ENCODE data around the gene RNF215. TPM values are rescaled to one million over a fixed set of nuclear protein-coding genes. Genes with fewer than 3 reads are reported as not detected.
A peak's percentile ranks its signal among the peaks of the same experiment; 100 is the strongest.

The RNF215 gene
- total RNA-seq, 4 donors from 2014 or later, result 8.6 to 28.9 (median 13.0) TPM

GRCh38 chr22:30398685-30399680 is 11.8 kb upstream of the RNF215 start:
- DNase-seq, result no peak
- peaks cover 0 to 10% (median 0%) of the 10 kb centered on the region in 3 donors for H3K36me3 ChIP-seq
- peaks cover 0 to 35% (median 10%) of the 10 kb centered on the region in 4 donors for H3K4me1 ChIP-seq
- H3K4me3 ChIP-seq, result peak overlapping the region in 2 of 4 donors; percentile 86
- H3K27me3 ChIP-seq, result no peaks in the 10 kb centered on the region
- H3K27ac ChIP-seq, result no peak overlapping the region
- TF ChIP-seq CTCF (IDR thresholded peaks at IDR 0.05), result no peak
- TF ChIP-seq POLR2A (IDR thresholded peaks at IDR 0.05), result no peak
- H3K9me3 ChIP-seq, result no peaks in the 10 kb centered on the region

- Histone ChIP-seq H3K27me3 (no peaks in the 10 kb centered on the region), H3K36me3 (peaks cover 0 to 7% (median 0%) of the 10 kb centered on the region in 3 donors), H3K27ac (peak overlapping the region; percentile 51 to 77 (median 69)), H3K9me3 (no peaks in the 10 kb centered on the region), H3K4me3 (peak overlapping the region; percentile 53 to 86 (median 77)), H3K4me1 (peaks cover 0 to 35% (median 10%) of the 10 kb centered on the region in 4 donors)
- TF ChIP-seq CTCF (IDR thresholded peaks at IDR 0.05), result no peak
- TF ChIP-seq POLR2A (IDR thresholded peaks at IDR 0.05), result no peak
- no peak for DNase-seq
These were observed 10.7 kb upstream of the RNF215 start for GRCh38 chr22:30397656-30398635.

GRCh38 chr22:30396871-30397655 is 9.9 kb upstream of the RNF215 start, which contains the start of gene SEC14L2:
TSS of gene SEC14L2 (plus strand) at chr22:30397018. CDS start at chr22:30397117, 99 bp downstream.
- H3K4me3 ChIP-seq, result peak within 1 kb of the TSS; percentile 53 to 86 (median 77)
- peak in 1 of 6 experiments; percentile 5 for TF ChIP-seq CTCF (IDR thresholded peaks at IDR 0.05)
- peak; percentile 81 to 86 for TF ChIP-seq POLR2A (IDR thresholded peaks at IDR 0.05)
- H3K36me3 ChIP-seq, result peaks cover 0 to 4% (median 0%) of the 10 kb centered on the region in 3 donors
- peak within 1 kb of the TSS; percentile 51 to 77 (median 69) for H3K27ac ChIP-seq
- peaks cover 0 to 33% (median 10%) of the 10 kb centered on the region in 4 donors for H3K4me1 ChIP-seq
- no peaks in the 10 kb centered on the region for H3K27me3 ChIP-seq
- H3K9me3 ChIP-seq, result no peaks in the 10 kb centered on the region
- peak; percentile 34 to 89 (median 89) for DNase-seq

GRCh38 chr22:30393885-30394284 is 6.7 kb upstream of the RNF215 start:
- no peak for DNase-seq
- H3K4me1 ChIP-seq, result peaks cover 0 to 26% (median 10%) of the 10 kb centered on the region in 4 donors

More at GRCh38 chr22:30393885-30394284, 6.7 kb upstream of the RNF215 start:
- Histone ChIP-seq H3K27me3 (no peaks in the 10 kb centered on the region), H3K27ac (no peak overlapping the region), H3K9me3 (no peaks in the 10 kb centered on the region), H3K36me3 (no peaks in the 10 kb centered on the region), H3K4me3 (no peak overlapping the region)
- TF ChIP-seq POLR2A (IDR thresholded peaks at IDR 0.05) (no peak), CTCF (IDR thresholded peaks at IDR 0.05) (no peak)
